ENCODE measurements around the gene ADGRE1.
"Not testable (repeated sequence)": the region's sequence is repeated elsewhere in the genome, so short reads cannot be mapped to it uniquely, and the experiment has no call there.

Gene ADGRE1

GRCh38 chr19:6887316-6887715 is at the start of gene ADGRE1:
Gene ADGRE1 (plus strand): TSS chr19:6887579. CDS start chr19:6887609, 30 bp downstream.
- DNase-seq: peak; percentile 68

GRCh38 chr19:6838062-6838655 is 49.2 kb upstream of the ADGRE1 start:
- no peak for DNase-seq

- DNase-seq: no peak
Observed at GRCh38 chr19:6842871-6843607, 44.3 kb upstream of the ADGRE1 start.

GRCh38 chr19:6847828-6848200 is 39.6 kb upstream of the ADGRE1 start:
- no peak for DNase-seq

GRCh38 chr19:6848986-6849385 is 38.4 kb upstream of the ADGRE1 start:
- DNase-seq: no peak

- DNase-seq: no peak
Observed at GRCh38 chr19:6849876-6850275, 37.5 kb upstream of the ADGRE1 start.

- no peak for DNase-seq
Observed at GRCh38 chr19:6851359-6851758, 36.0 kb upstream of the ADGRE1 start.

- no peak for DNase-seq
Observed at GRCh38 chr19:6852001-6852400, 35.4 kb upstream of the ADGRE1 start.

GRCh38 chr19:6853868-6854267 is 33.5 kb upstream of the ADGRE1 start:
- DNase-seq: no peak

- no peak for DNase-seq
Observed at GRCh38 chr19:6854758-6855157, 32.6 kb upstream of the ADGRE1 start.

- no peak for DNase-seq
Observed at GRCh38 chr19:6856749-6857372, 30.5 kb upstream of the ADGRE1 start.

- no peak for DNase-seq
Observed at GRCh38 chr19:6861683-6862286, 25.6 kb upstream of the ADGRE1 start.

GRCh38 chr19:6862673-6863078 is 24.7 kb upstream of the ADGRE1 start:
- DNase-seq: peak; percentile 95

GRCh38 chr19:6864325-6864940 is 22.9 kb upstream of the ADGRE1 start:
- peak; percentile 63 for DNase-seq

GRCh38 chr19:6865849-6866248 is 21.5 kb upstream of the ADGRE1 start:
- no peak for DNase-seq

GRCh38 chr19:6866741-6867151 is 20.6 kb upstream of the ADGRE1 start:
- DNase-seq: no peak

GRCh38 chr19:6868351-6868750 is 19.0 kb upstream of the ADGRE1 start:
- DNase-seq: peak; percentile 92

GRCh38 chr19:6869151-6869882 is 18.1 kb upstream of the ADGRE1 start:
- not testable (repeated sequence) for DNase-seq

GRCh38 chr19:6873708-6874431 is 13.5 kb upstream of the ADGRE1 start:
- no peak for DNase-seq

GRCh38 chr19:6875218-6875617 is 12.2 kb upstream of the ADGRE1 start:
- DNase-seq: no peak

- peak; percentile 36 for DNase-seq
Observed at GRCh38 chr19:6876748-6877147, 10.6 kb upstream of the ADGRE1 start.

GRCh38 chr19:6877766-6878165 is 9.6 kb upstream of the ADGRE1 start:
- no peak for DNase-seq
